HG02571 (cell line): ENCODE measurements around the gene INPP5A.
"Not testable (repeated sequence)": the region's sequence is repeated elsewhere in the genome, so short reads cannot be mapped to it uniquely, and the experiment has no call there.

Source experiments
- ATAC-seq: cut with Tn5 transposase; IDR thresholded peaks from one replicate; pipeline ENCODE4 v1.9.1; 2021; ENCODE audit warnings: mild to moderate bottlenecking, moderate library complexity; ENCODE audit not compliant: unreplicated experiment

The INPP5A gene

GRCh38 chr10:132593389-132593788 is 55.8 kb downstream of the INPP5A start:
- ATAC-seq: peak; percentile 74

GRCh38 chr10:132593900-132594876 is 56.6 kb downstream of the INPP5A start:
- ATAC-seq: peak; percentile 57

- no peak for ATAC-seq
These were observed 57.4 kb downstream of the INPP5A start for GRCh38 chr10:132595021-132595420.

GRCh38 chr10:132595854-132596253 is 58.3 kb downstream of the INPP5A start:
- no peak for ATAC-seq

GRCh38 chr10:132596742-132597279 is 59.2 kb downstream of the INPP5A start:
- ATAC-seq: no peak

- ATAC-seq: no peak
These were observed 60.1 kb downstream of the INPP5A start for GRCh38 chr10:132597654-132598053.

- ATAC-seq: not testable (repeated sequence)
These were observed 61.5 kb downstream of the INPP5A start for GRCh38 chr10:132599023-132599618.

GRCh38 chr10:132599732-132600131 is 62.1 kb downstream of the INPP5A start:
- ATAC-seq: no peak

- no peak for ATAC-seq
These were observed 62.8 kb downstream of the INPP5A start for GRCh38 chr10:132600416-132600815.

- ATAC-seq: no peak
These were observed 64.0 kb downstream of the INPP5A start for GRCh38 chr10:132601567-132601966.

- ATAC-seq: no peak
These were observed 65.0 kb downstream of the INPP5A start for GRCh38 chr10:132602614-132603013.

- ATAC-seq: no peak
These were observed 66.4 kb downstream of the INPP5A start for GRCh38 chr10:132603851-132604533.

GRCh38 chr10:132604686-132605085 is 67.1 kb downstream of the INPP5A start:
- ATAC-seq: no peak

- ATAC-seq: no peak
These were observed 67.8 kb downstream of the INPP5A start for GRCh38 chr10:132605390-132605789.

GRCh38 chr10:132606031-132606491 is 68.5 kb downstream of the INPP5A start:
- no peak for ATAC-seq

GRCh38 chr10:132606536-132607316 is 69.1 kb downstream of the INPP5A start:
- ATAC-seq: no peak

- ATAC-seq: no peak
These were observed 69.9 kb downstream of the INPP5A start for GRCh38 chr10:132607491-132607890.

- no peak for ATAC-seq
These were observed 70.4 kb downstream of the INPP5A start for GRCh38 chr10:132607961-132608495.

GRCh38 chr10:132608511-132609195 is 71.1 kb downstream of the INPP5A start:
- ATAC-seq: no peak
